Measurements from ENCODE around the gene SEC14L3. TPM values are rescaled to one million over a fixed set of nuclear protein-coding genes. Genes with fewer than 3 reads are reported as not detected.

SEC14L3 gene
- total RNA-seq, 1 experiment from 2014 or later, result not detected

GRCh38 chr22:30519842-30520425 is 48.1 kb upstream of the SEC14L3 start:
- CTCF ChIA-PET, result interaction anchor here (0.6 kb wide), 1 partner anchor 121 kb away, joined by 4 read pairs; no protein-coding TSS in a partner anchor
- Histone ChIP-seq H3K4me3 (ENCODE audit: low read depth in 2 of 2, low read length in 2 of 2) (no peak overlapping the region), H3K27ac (ENCODE audit: low read length) (no peak overlapping the region), H3K27me3 (ENCODE audit: control insufficient read depth, insufficient read depth, low read length) (no peaks in the 10 kb centered on the region), H3K4me1 (ENCODE audit: control insufficient read depth, insufficient read depth, low read length) (no peaks in the 10 kb centered on the region), H3K36me3 (ENCODE audit: control insufficient read depth, insufficient read depth, low read length) (no peaks in the 10 kb centered on the region), H3K9me3 (ENCODE audit: control insufficient read depth, insufficient read depth, low read depth, low read length) (no peaks in the 10 kb centered on the region)
- ATAC-seq, result no peak
- DNase-seq (ENCODE audit: low read depth, low spot score), result no peak
- no TSS peak for BruUV-seq (replicated peaks)
- in situ Hi-C loops (cut with HindIII; ENCODE audit: low pct_unique_long_range_greater_than_20kb, low sequenced_read_pairs), result no loop called here
- POLR2A ChIA-PET, result no interaction called here
- intact Hi-C loops (cut with micrococcal nuclease; ENCODE audit: unreplicated experiment), result no loop called here
- TF ChIP-seq TCF7L2 (IDR thresholded peaks at IDR 0.05; ENCODE audit: low read depth, low read length), result no peak
- no peak for TF ChIP-seq CTCF (IDR thresholded peaks at IDR 0.05)
- TF ChIP-seq POLR2AphosphoS5 (IDR thresholded peaks at IDR 0.05; ENCODE audit: low read depth, low read length), result no peak
- TF ChIP-seq REST (IDR thresholded peaks at IDR 0.05; ENCODE audit: insufficient read depth in 1 of 2, low read depth in 2 of 2, low read length in 1 of 2), result no peak
- no peak for TF ChIP-seq SIN3A (IDR thresholded peaks at IDR 0.05; ENCODE audit: borderline replicate concordance, insufficient read depth, low read depth, low read length)

GRCh38 chr22:30516731-30517130 is 44.9 kb upstream of the SEC14L3 start:
- BruUV-seq (replicated peaks), result no TSS peak
- Histone ChIP-seq H3K4me3 (ENCODE audit: low read depth in 2 of 2, low read length in 2 of 2) (no peak overlapping the region), H3K4me1 (ENCODE audit: control insufficient read depth, insufficient read depth, low read length) (no peaks in the 10 kb centered on the region), H3K27ac (ENCODE audit: low read length) (no peak overlapping the region), H3K27me3 (ENCODE audit: control insufficient read depth, insufficient read depth, low read length) (no peaks in the 10 kb centered on the region), H3K9me3 (ENCODE audit: control insufficient read depth, insufficient read depth, low read depth, low read length) (no peaks in the 10 kb centered on the region), H3K36me3 (ENCODE audit: control insufficient read depth, insufficient read depth, low read length) (no peaks in the 10 kb centered on the region)
- DNase-seq (ENCODE audit: low read depth, low spot score) (no peak), ATAC-seq (no peak)
- TF ChIP-seq CTCF (IDR thresholded peaks at IDR 0.05), result no peak
- no peak for TF ChIP-seq POLR2AphosphoS5 (IDR thresholded peaks at IDR 0.05; ENCODE audit: low read depth, low read length)
- no peak for TF ChIP-seq TCF7L2 (IDR thresholded peaks at IDR 0.05; ENCODE audit: low read depth, low read length)
- TF ChIP-seq REST (IDR thresholded peaks at IDR 0.05; ENCODE audit: insufficient read depth in 1 of 2, low read depth in 2 of 2, low read length in 1 of 2), result no peak
- TF ChIP-seq SIN3A (IDR thresholded peaks at IDR 0.05; ENCODE audit: borderline replicate concordance, insufficient read depth, low read depth, low read length), result no peak
- intact Hi-C loops (cut with micrococcal nuclease; ENCODE audit: unreplicated experiment), result no loop called here
- in situ Hi-C loops (cut with HindIII; ENCODE audit: low pct_unique_long_range_greater_than_20kb, low sequenced_read_pairs), result no loop called here
- ChIA-PET POLR2A (interaction anchor here (0.5 kb wide), 1 partner anchor 10 kb away, joined by 10 read pairs; no protein-coding TSS in a partner anchor), CTCF (no interaction called here)
